HEK293 (cell line): Measurements from ENCODE around the gene POTEJ.
"Not testable (repeated sequence)": the region's sequence is repeated elsewhere in the genome, so short reads cannot be mapped to it uniquely, and the experiment has no call there.

Experiments
- CTCF ChIA-PET: fragments of 350-600 bp; formaldehyde crosslinking; extraction: SDS; loops from one replicate; lab custom pipeline; 2021; ENCODE audit warnings: antibody characterized with exemption; lab: Yijun Ruan, JAX
- POLR2A ChIA-PET: fragments of 300-600 bp; formaldehyde crosslinking; extraction: SDS; loops from one replicate; lab custom pipeline; 2020; ENCODE audit warnings: antibody characterized with exemption, inconsistent platforms; lab: Yijun Ruan, JAX
- H3K27ac ChIP-seq: fragments of 200-500 bp; sonication (Bioruptor generic); 2 replicates; pipeline ENCODE4 v1.5.1; 2014; ENCODE audit warnings: low read depth, low read length, control low read depth, inconsistent platforms; ENCODE audit errors: extremely low read depth
- H3K36me3 ChIP-seq, 2 experiments: fragments of 200-500 bp in 1 of 2; sonication (Bioruptor generic) in 1 of 2; 1 replicate in 1 of 2; 2 replicates in 1 of 2; pipeline ENCODE4 v1.5.1; 2014 to 2017; ENCODE audit warnings: inconsistent platforms in 2 of 2, low read length in 2 of 2; ENCODE audit not compliant: control insufficient read depth in 2 of 2, insufficient read depth in 1 of 2
- H3K4me1 ChIP-seq: fragments of 200-500 bp; sonication (Bioruptor generic); 2 replicates; pipeline ENCODE4 v1.5.1; 2014; ENCODE audit warnings: mild to moderate bottlenecking, low read length, inconsistent platforms; ENCODE audit not compliant: control insufficient read depth, insufficient read depth
- H3K4me3 ChIP-seq: 2 replicates; pipeline ENCODE4 v1.5.1; 2011; ENCODE audit warnings: low read depth, mild to moderate bottlenecking, control low read depth, low read length, moderate library complexity
- H3K9me3 ChIP-seq: fragments of 200-500 bp; sonication (Bioruptor generic); 2 replicates; pipeline ENCODE4 v1.5.1; 2014; ENCODE audit warnings: low read depth, low read length, inconsistent platforms; ENCODE audit not compliant: control insufficient read depth, insufficient read depth
- ZNF2 ChIP-seq: fragments of 450-650 bp; formaldehyde crosslinking; IDR thresholded peaks from 2 replicates; pipeline ENCODE4 v1.5.1; 2016; ENCODE audit warnings: missing biosample characterization, missing genetic modification characterization

POTEJ gene

DNA sequence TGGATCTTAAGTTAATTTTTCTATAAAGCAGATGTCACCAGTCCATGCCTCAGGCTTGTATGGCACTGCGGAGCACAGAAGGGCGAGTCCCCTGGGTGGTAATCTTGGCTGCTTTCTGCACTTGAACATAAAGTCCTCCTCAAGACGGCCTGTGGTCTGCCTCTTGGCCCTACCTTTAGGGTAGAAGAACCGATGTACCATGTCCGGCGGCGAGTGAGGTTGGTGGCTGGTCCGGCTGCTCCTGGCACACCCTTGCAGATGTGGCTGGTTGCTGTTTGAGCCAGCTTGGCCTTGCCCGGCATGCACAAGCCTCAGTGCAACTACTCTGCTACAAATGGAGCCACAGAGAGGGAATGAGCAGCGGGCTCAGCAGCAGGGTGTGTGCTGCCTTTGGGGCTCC is 56.3 kb downstream of the POTEJ start:
- H3K36me3 ChIP-seq, CTCF ChIA-PET, H3K27ac ChIP-seq, H3K9me3 ChIP-seq, H3K4me3 ChIP-seq, H3K4me1 ChIP-seq, POLR2A ChIA-PET: not testable (repeated sequence)

DNA sequence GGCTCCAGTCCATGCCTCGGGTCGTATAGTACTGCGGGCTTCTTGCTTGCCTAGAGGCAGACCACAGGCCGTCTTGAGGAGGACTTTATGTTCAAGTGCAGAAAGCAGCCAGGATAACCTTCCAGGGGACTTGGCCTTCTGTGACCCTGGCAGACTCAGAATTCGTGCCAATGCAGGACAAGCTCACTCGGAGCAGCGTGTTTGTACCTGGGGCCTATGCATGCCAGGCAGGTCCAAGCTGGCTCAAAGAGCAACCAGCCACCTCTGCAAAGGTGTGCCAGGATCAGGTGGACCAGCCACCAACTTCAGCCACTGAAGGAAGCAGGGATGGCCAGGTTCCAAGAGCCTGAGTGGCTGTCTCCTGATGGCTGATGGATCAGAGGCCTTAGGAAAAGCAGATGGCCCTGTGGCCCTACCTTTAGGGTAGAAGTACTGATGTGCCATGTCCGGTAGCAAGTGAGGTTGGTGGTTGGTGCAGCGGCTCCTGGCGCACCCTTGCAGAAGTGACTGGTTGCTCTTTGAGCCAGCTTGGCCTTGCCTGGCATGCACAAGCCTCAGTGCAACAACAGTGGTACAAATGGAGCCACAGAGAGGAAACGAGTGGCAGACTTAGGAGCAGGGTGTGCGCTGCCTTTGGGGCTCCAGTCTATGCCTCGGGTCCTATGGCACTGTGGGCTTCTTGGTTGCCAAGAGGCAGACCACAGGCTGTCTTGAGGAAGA is 58.9 kb downstream of the POTEJ start:
- H3K4me1 ChIP-seq: not testable (repeated sequence)

DNA sequence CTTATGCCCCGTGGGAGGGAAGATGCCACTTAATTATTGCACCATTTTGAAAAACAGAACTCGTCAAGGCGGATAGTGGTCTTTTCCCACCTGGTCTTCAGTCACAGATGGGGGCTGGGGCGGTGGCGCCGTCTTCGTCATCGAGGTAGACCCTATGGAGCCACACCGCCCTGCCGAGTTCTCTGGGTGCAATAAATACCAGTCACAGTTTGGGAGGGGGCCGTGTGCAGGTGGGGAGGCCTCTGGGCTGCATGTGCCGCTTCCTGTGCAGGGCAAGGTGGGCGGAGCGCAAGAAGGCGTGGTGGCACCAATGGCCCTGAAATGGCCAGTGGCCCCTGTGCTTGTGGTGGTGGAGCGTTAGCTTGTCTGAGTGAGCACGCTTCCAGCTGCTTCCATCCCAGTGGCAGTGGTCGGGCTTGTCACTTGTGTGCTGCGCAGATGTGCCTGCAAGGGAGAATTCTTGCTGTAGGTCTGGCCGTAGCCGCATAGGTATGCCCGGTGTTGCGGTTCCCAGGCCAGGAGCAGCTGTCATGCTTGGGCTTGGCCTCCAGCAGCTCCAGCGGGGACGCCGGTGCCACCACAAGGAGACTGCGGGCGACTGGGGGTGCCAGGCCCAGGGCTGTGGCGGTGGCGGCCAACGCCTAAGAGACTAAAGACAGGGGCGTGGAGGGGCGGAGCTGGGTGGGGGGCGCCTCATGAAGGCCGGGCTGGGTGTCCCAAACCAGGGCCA is 81.0 kb downstream of the POTEJ start:
- H3K9me3 ChIP-seq, H3K36me3 ChIP-seq, H3K4me1 ChIP-seq, H3K4me3 ChIP-seq, POLR2A ChIA-PET, CTCF ChIA-PET, H3K27ac ChIP-seq: not testable (repeated sequence)

More for the DNA sequence above, 58.9 kb downstream of the POTEJ start:
- CTCF ChIA-PET: interaction anchor here (0.6 kb wide), 1 partner anchor 124 kb away, joined by 4 read pairs; no protein-coding TSS in a partner anchor
- H3K27ac ChIP-seq, H3K9me3 ChIP-seq, H3K4me3 ChIP-seq, POLR2A ChIA-PET, H3K36me3 ChIP-seq: not testable (repeated sequence)

DNA sequence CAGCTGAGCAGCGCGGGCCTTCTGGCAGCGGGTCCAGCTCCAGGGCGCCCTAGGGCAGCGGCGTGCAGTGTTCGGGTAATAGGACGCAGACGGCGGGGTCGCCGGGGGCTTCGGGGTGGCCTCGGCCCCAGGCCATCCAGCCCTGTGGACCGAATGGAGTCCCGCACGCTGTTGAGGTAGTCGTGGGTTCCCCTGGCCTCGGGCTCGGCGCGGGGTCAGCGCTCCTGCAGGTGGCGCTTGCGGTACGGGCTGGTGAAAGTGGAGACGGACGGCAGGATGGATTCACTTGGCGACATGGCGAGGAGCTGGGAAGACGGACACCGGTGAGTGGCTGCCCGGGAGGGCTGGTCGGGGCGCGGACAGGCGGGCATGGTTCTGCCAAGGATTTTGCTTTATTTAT is 82.2 kb downstream of the POTEJ start:
- H3K4me1 ChIP-seq, H3K9me3 ChIP-seq, H3K4me3 ChIP-seq, CTCF ChIA-PET, H3K27ac ChIP-seq, H3K36me3 ChIP-seq, POLR2A ChIA-PET: not testable (repeated sequence)
- 0 out of 2 replicates have a peak, but pooled peaks have one; percentile 24 for TF ChIP-seq ZNF2 (tag by site-specific recombination)

DNA sequence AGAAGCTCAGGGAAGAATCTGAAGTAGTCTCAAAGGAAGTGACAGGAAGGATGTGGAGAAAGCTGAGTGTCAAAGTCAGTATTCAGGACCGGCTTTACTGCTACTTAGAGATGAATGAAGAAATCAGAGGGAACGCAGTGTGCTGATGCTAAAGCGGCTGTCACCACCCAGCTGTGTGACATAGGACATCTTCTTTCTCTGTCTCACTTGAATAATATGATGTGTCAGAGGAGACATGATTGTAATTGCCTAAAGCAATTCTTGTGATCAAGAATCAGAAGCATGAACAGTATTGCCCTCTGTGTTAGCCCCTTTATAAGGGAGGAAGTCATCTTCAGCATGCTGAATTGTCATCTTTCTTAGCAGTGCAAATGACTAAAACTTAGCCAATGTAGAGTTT is 92.0 kb downstream of the POTEJ start:
- H3K9me3 ChIP-seq, H3K36me3 ChIP-seq, CTCF ChIA-PET, H3K27ac ChIP-seq, H3K4me1 ChIP-seq, H3K4me3 ChIP-seq, POLR2A ChIA-PET: not testable (repeated sequence)
